ENCODE results near the gene PARVA.

The PARVA gene

GRCh38 chr11:12559011-12559410 is 181.6 kb downstream of the PARVA start:
- DNase-seq = no peak

GRCh38 chr11:12560362-12560761 is 183.0 kb downstream of the PARVA start:
- DNase-seq = no peak

- no peak for DNase-seq
Observed at GRCh38 chr11:12560861-12561260, 183.5 kb downstream of the PARVA start.

- DNase-seq = no peak
Observed at GRCh38 chr11:12564012-12564411, 186.6 kb downstream of the PARVA start.

- DNase-seq = no peak
Observed at GRCh38 chr11:12565406-12565805, 188.0 kb downstream of the PARVA start.

GRCh38 chr11:12567746-12568460 is 190.5 kb downstream of the PARVA start:
- no peak for DNase-seq

GRCh38 chr11:12569499-12570425 is 192.4 kb downstream of the PARVA start:
- no peak for DNase-seq

GRCh38 chr11:12573707-12574485 is 196.5 kb downstream of the PARVA start:
- DNase-seq = no peak

GRCh38 chr11:12577725-12578644 is 200.6 kb downstream of the PARVA start:
- DNase-seq = no peak

- no peak for DNase-seq
Observed at GRCh38 chr11:12581416-12581815, 204.0 kb downstream of the PARVA start.

- DNase-seq = no peak
Observed at GRCh38 chr11:12581923-12582322, 204.6 kb downstream of the PARVA start.
